Stimulated activated naive CD8-positive, alpha-beta T cell treated with anti-CD3 and anti-CD28 coated beads, Interleukin-15, Interleukin-2, amounts not matched to agents 100 U/mL and 50 U/mL, for 24 hours (primary cell): Measurements from ENCODE around the gene OR6N1.

Source experiments
- ATAC-seq: fragments of 150-1000 bp; cut with Tn5 transposase; one replicate; pipeline ENCODE4 v1.10.0; 2021
- DNase-seq: peaks from one replicate; pipeline ENCODE4 v3.0.0; 2021

The OR6N1 gene

GRCh38 chr1:158752155-158752712, 19.8 kb downstream of the OR6N1 start:
- ATAC-seq, result no peak
- DNase-seq, result no peak

DNA sequence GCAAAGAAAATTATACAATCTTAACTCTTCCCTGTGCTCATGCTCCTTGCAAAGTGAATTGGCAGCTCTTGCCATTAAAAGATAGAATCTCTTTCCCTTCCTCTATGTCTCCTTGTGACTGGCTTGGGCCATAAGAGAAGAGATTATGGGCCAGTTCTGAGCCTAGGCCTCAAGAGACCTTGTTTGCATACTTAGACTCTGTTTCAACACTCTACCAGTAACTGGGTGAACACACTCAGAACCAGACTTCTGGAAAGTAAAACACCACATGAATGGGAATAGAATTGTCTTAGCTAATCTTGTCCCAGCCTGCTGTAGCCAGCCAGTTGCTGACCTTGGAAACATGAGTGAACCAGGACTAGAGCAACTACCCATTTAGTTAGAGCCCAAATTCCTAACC, 36.1 kb downstream of the OR6N1 start:
- no peak for ATAC-seq
- no peak for DNase-seq

- DNase-seq, result no peak
- no peak for ATAC-seq
Measured at GRCh38 chr1:158732524-158732923, 39.5 kb downstream of the OR6N1 start.

DNA sequence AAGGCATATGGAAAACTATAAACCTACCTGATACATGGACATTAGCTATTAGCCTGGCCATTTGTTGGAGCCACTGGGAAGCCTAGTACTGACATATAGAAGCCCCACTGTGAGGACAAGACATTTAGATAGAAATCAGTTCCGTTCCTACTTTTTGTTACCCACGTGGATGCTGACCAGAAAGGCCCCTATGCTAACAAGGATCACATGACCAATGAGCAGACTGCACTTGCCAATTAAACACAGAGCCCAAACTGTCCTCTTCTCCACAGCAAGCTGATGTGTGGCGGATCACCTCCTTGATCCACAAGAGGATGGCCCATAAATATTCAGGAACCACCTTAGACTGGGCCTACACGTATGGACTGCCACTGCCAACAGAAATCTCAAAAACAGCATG, 40.3 kb downstream of the OR6N1 start:
- no peak for DNase-seq
- no peak for ATAC-seq

DNA sequence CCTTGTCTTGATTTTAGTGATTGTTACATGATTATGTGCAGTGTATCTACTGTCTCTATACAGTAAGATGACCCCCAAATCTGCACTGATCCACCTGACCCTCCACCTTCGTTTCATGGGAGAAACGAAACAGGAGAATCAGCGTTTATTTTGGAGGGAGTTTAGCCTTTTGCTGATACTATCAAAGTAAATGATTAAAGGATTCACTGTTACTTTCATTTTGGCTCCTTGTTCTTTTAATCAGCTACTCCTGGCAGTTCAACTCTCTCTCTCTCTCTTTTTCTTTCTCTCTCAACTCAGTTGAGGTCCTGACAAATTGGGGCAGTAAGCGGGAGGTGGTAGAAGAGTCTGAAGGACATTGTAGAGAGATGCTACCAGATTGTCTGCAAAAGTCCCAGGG, 41.5 kb downstream of the OR6N1 start:
- ATAC-seq (no peak), DNase-seq (no peak)

- no peak for ATAC-seq
- DNase-seq, result no peak
Measured at GRCh38 chr1:158728510-158729225, 43.3 kb downstream of the OR6N1 start.

- DNase-seq (no peak), ATAC-seq (no peak)
Measured at GRCh38 chr1:158724442-158724841, 47.6 kb downstream of the OR6N1 start.

- DNase-seq (no peak), ATAC-seq (no peak)
Measured at GRCh38 chr1:158720620-158721019, 51.4 kb downstream of the OR6N1 start, which contains the start of gene OR6K3. OR6K3 (minus strand) TSS chr1:158720720; CDS start chr1:158718115, 2,605 bp downstream.

DNA sequence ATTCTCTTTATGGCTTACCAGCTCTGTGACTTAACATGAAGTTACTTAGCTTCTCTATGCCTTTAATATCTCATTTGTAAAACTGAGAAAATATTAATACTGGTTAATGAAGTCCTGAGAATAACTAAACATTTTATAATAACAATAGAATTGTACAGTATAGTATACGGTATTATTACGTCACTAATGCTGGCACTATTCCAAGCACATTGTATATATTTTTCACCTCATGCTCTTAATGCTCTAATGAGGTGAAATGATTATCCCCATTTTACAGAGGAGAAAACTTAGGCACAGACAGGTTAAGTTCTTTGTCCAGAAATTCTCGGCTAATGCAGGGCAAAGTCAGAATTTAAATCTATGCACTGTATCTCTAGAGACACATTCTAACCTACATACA, 52.3 kb downstream of the OR6N1 start:
- ATAC-seq (no peak), DNase-seq (no peak)

GRCh38 chr1:158717344-158717743, 54.7 kb downstream of the OR6N1 start:
- DNase-seq, result no peak
- ATAC-seq, result no peak

- DNase-seq, result no peak
Measured at GRCh38 chr1:158716335-158716734, 55.7 kb downstream of the OR6N1 start.

GRCh38 chr1:158714754-158715153, 57.2 kb downstream of the OR6N1 start:
- DNase-seq, result no peak
- no peak for ATAC-seq

More at GRCh38 chr1:158716335-158716734, 55.7 kb downstream of the OR6N1 start:
- ATAC-seq, result peak; percentile 52
